ENCODE results near the gene ARPIN.

The ARPIN gene

DNA sequence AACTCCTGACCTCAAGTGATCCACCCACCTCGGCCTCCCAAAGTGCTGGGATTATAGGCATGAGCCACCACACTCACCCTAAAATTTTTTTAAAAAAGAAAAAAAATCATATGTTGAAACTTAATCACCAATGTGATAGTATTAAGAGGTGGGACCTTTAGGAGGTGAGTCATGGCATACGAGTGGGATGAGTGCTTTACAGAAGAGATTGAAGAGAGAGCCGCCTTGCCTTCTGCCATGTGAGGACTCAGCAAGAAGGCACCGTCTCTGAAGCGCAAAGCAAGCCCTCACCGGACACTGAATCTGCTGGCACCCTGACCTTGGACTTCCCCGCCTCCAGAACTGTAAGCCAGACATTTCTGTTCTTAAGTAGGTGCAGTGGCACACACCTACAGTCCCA lies 5.5 kb downstream of the ARPIN start:
- TF ChIP-seq CTCF (IDR thresholded peaks at IDR 0.05; ENCODE audit: low read depth, low read length), result no peak
- no peak for DNase-seq (ENCODE audit: extremely low read depth, low read depth)

DNA sequence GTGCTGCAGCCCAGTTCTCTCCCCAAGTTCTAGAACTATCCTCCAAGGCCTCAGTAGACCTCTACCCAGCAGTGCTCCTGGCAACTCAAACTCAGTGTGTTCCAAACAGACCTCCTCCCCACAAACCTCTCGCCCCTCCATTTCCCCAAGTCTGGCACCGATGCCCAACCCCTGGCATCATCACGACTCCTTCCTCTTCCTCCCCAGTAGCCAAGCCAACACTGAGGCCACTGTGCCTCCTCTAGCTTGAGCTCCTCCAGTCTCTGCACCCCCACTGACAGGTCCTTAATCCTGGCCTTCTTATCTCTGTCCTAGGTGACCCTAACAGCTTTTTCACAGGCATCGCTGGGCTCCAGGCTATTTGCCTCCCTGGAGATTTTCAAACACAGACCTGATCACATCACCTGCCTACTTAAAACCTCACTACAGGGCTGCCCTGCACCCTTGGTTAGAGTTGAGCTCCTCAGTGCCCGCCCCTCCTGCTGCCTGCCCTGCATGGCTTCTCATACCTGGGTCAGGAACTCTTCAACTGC lies 6.8 kb downstream of the ARPIN start:
- no peak for DNase-seq (ENCODE audit: extremely low read depth, low read depth)
- no peak for TF ChIP-seq CTCF (IDR thresholded peaks at IDR 0.05; ENCODE audit: low read depth, low read length)

- no peak for DNase-seq (ENCODE audit: extremely low read depth, low read depth)
- no peak for TF ChIP-seq CTCF (IDR thresholded peaks at IDR 0.05; ENCODE audit: low read depth, low read length)
These were observed 8.2 kb downstream of the ARPIN start for GRCh38 chr15:89904519-89904918.

DNA sequence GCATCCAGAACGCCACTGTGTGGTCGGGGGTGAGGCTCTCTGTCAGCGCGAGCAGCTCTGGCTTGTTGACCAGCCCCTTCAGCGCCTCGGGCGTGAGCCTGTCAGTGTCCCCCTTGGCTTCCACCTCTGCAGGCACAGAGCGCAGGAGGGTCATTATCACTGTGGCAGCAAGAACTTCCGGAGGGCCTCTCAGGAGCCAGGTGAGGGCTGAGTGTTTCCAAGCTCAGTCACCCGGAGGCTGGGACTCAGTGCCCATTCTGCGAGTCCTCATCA lies 9.0 kb downstream of the ARPIN start:
- no peak for DNase-seq (ENCODE audit: extremely low read depth, low read depth)
- TF ChIP-seq CTCF (IDR thresholded peaks at IDR 0.05; ENCODE audit: low read depth, low read length), result no peak

- no peak for TF ChIP-seq CTCF (IDR thresholded peaks at IDR 0.05; ENCODE audit: low read depth, low read length)
- DNase-seq (ENCODE audit: extremely low read depth, low read depth), result no peak
These were observed 9.5 kb downstream of the ARPIN start for GRCh38 chr15:89903015-89903857.

DNA sequence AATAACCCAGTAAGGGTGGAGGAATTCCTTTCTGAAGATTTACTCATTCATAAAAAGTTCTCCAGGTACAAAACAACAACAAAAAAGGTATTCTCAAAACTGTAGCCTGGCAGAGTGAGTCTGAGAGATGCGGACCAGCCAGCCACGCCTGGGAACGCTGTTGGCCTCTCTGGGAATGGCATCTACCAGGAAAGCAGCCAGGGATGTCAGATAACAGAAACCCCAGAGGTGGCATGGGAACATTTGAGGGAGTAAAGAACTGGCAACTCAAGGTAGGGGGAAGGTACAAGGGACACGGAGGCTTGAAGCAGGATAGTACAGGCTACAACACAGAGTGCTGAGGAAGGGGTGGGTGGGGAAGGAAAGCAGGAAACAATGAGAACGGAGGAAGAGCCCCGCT lies 11.9 kb downstream of the ARPIN start:
- no peak for TF ChIP-seq CTCF (IDR thresholded peaks at IDR 0.05; ENCODE audit: low read depth, low read length)
- no peak for DNase-seq (ENCODE audit: extremely low read depth, low read depth)

- TF ChIP-seq CTCF (IDR thresholded peaks at IDR 0.05; ENCODE audit: low read depth, low read length), result no peak
- DNase-seq (ENCODE audit: extremely low read depth, low read depth), result no peak
These were observed 12.7 kb downstream of the ARPIN start for GRCh38 chr15:89899951-89900567.

Data from AG09319 (cell line).